M059J (cell line): ENCODE measurements around the gene FABP1. TPM values are rescaled to one million over a fixed set of nuclear protein-coding genes. Genes with fewer than 3 reads are reported as not detected.
A peak's percentile ranks its signal among the peaks of the same experiment; 100 is the strongest.

Experiments used
- DNase-seq: peaks from one replicate; pipeline ENCODE4 v3.0.0-alpha.2; 2012; ENCODE audit warnings: low read depth
- total RNA-seq: library from RNA; depleted of rRNA; stranded (reverse); fragments of >200 nt; shearing (Covaris generic); gene quantifications from 2 replicates; pipeline ENCODE4 v1.2.3, GENCODE V29; 2014; rRNA removed

FABP1 gene
- total RNA-seq, 1 experiment from 2014 or later, result not detected

GRCh38 chr2:88081924-88082608, 45.8 kb downstream of the FABP1 start:
- no peak for DNase-seq

- DNase-seq, result no peak
Observed at GRCh38 chr2:88080545-88080944, 47.3 kb downstream of the FABP1 start.

- no peak for DNase-seq
Observed at GRCh38 chr2:88078643-88079172, 49.2 kb downstream of the FABP1 start.

GRCh38 chr2:88077080-88077479, 50.8 kb downstream of the FABP1 start:
- no peak for DNase-seq

GRCh38 chr2:88074854-88075292, 53.0 kb downstream of the FABP1 start:
- peak; percentile 56 for DNase-seq

GRCh38 chr2:88074150-88074549, 53.7 kb downstream of the FABP1 start:
- DNase-seq, result no peak

Other genes starting within 250 kb of the FABP1 start
- not detected in 2 replicates for gene RNU2-63P, start 111.5 kb downstream of the FABP1 start, total RNA-seq
- 17.8 and 23.8 TPM in 2 replicates for gene KRCC1, start 72.3 kb downstream of the FABP1 start, total RNA-seq
- gene SMYD1, start 60.2 kb downstream of the FABP1 start, total RNA-seq, result not detected in 2 replicates
- not detected in 2 replicates for gene THNSL2, start 42.3 kb upstream of the FABP1 start, total RNA-seq